Measurements from ENCODE around the gene HMCN1.

HMCN1 gene

DNA sequence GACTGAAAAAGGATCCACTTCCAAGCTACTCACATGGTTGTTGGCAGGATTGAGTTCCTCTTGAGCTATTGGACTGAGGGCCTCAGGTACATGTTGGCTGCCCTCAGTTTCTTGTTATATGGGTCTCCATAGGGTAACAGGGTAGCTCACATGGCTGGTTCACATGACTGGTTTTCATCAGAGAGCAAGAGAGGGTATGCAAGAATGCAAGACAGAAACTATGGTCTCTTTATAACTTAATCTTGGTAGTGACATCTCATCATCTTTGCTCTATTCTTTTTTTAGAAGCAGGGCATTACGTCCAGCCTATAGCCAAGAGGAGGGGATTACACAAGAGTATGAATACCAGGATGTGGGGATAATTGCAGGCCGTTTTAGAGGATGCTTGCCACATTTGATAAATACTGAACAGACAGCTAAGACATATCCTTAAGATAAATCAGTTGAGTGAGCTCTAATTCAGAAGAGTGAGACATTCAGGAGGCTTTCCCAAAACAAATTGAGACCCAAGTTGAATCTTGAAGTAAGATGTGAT, 100.2 kb downstream of the HMCN1 start:
- no peak overlapping the region for H3K27ac Mint-ChIP-seq
- H3K9me3 Mint-ChIP-seq = no peaks in the 10 kb centered on the region
- ATAC-seq (ENCODE audit: low read depth) = no peak
- H3K36me3 Mint-ChIP-seq = no peaks in the 10 kb centered on the region
- H3K4me3 Mint-ChIP-seq = no peak overlapping the region
- DNase-seq (ENCODE audit: low spot score in 2 of 2) = no peak
- H3K27me3 Mint-ChIP-seq = no peaks in the 10 kb centered on the region
- no peaks in the 10 kb centered on the region for H3K4me1 Mint-ChIP-seq

DNA sequence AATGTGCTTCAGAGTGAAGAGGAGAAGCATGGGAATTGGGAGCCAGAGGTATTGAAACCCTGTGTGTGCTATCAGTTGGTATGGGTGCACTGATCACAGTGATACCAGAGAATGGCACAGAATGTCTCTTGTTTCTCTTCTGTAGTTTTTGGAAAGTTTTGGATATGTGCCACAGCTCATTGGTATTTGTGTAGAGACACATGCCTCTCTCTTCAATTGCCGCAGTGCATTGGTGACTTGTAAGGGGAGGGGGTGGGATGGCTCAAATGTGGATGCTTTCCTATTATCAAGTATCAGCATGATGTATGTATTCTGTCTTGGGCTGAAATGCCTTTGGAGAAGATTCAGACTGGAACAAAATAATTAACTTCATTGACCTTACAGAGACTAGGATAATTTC, 101.0 kb downstream of the HMCN1 start:
- H3K27ac Mint-ChIP-seq = no peak overlapping the region
- no peaks in the 10 kb centered on the region for H3K36me3 Mint-ChIP-seq
- no peaks in the 10 kb centered on the region for H3K4me1 Mint-ChIP-seq
- no peaks in the 10 kb centered on the region for H3K9me3 Mint-ChIP-seq
- H3K4me3 Mint-ChIP-seq = no peak overlapping the region
- no peaks in the 10 kb centered on the region for H3K27me3 Mint-ChIP-seq
- no peak for DNase-seq (ENCODE audit: low spot score in 2 of 2)
- no peak for ATAC-seq (ENCODE audit: low read depth)

DNA sequence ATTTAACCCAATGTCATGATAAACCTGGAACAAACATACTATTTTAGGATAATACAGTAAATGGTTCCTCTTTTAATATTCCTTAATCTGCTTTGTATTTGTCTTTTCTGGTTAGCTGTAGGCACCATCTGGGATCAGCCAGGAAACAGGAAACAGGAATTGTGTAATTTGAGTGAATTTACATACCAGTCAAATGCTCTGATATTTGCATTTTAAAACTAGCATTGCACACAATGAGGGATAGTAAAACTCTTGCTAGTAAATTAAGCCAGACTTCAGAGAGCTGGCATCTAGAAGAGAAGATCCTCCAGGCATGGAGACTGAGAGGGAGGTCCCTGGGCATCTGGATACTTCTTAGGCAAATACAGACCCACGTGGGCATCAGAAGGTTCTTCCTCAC, 103.5 kb downstream of the HMCN1 start:
- H3K36me3 Mint-ChIP-seq = no peaks in the 10 kb centered on the region
- H3K9me3 Mint-ChIP-seq = no peaks in the 10 kb centered on the region
- H3K27me3 Mint-ChIP-seq = peaks cover 3% of the 10 kb centered on the region
- H3K4me3 Mint-ChIP-seq = no peak overlapping the region
- ATAC-seq (ENCODE audit: low read depth) (no peak), DNase-seq (ENCODE audit: low spot score in 2 of 2) (no peak)
- no peak overlapping the region for H3K27ac Mint-ChIP-seq
- no peaks in the 10 kb centered on the region for H3K4me1 Mint-ChIP-seq

DNA sequence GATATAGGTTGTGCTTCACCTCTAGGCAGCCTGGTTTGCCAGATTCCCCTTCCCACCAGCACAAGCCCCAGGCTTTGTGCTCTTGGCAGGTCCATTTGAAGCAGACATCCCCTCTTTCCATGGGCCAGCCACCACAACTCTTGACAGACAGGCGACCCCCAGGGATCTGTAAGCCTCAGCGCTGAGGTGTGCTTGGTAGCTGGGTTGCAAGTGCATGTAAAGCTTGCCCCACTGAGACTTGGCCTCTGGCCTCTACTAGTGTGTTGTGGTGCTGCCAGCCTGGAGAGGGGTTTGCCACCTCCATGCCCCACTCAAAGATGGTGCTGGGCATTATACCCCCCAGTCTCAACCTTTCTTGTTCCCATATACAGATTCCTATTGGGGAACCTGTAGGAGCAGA, 103.9 kb downstream of the HMCN1 start:
- peaks cover 3% of the 10 kb centered on the region for H3K27me3 Mint-ChIP-seq
- ATAC-seq (ENCODE audit: low read depth) = no peak
- H3K4me3 Mint-ChIP-seq = no peak overlapping the region
- no peaks in the 10 kb centered on the region for H3K4me1 Mint-ChIP-seq
- H3K27ac Mint-ChIP-seq = no peak overlapping the region
- DNase-seq (ENCODE audit: low spot score in 2 of 2) = no peak
- no peaks in the 10 kb centered on the region for H3K9me3 Mint-ChIP-seq
- H3K36me3 Mint-ChIP-seq = no peaks in the 10 kb centered on the region

DNA sequence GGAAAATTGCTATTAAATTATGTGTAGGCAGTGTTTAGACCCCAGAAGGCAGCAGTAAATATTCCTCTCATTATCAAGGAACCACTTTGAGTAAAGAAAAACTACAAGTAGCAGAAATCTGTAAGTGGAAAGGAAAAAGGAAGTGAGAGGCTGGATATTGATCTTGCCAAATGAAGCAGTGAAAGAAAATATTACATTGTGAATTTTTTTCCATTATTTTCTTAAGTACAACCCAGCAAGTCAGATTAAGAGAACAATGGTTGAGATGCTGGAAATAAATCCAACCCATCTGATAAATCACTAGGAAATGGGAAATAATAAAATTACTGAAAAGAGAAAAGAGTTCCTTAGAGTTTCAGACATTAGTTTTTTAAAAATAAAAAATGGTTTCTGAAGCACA, 106.7 kb downstream of the HMCN1 start:
- no peak overlapping the region for H3K27ac Mint-ChIP-seq
- H3K27me3 Mint-ChIP-seq = peaks cover 3% of the 10 kb centered on the region
- ATAC-seq (ENCODE audit: low read depth) = no peak
- no peak for DNase-seq (ENCODE audit: low spot score in 2 of 2)
- H3K4me1 Mint-ChIP-seq = no peaks in the 10 kb centered on the region
- H3K36me3 Mint-ChIP-seq = no peaks in the 10 kb centered on the region
- H3K4me3 Mint-ChIP-seq = no peak overlapping the region
- no peaks in the 10 kb centered on the region for H3K9me3 Mint-ChIP-seq

DNA sequence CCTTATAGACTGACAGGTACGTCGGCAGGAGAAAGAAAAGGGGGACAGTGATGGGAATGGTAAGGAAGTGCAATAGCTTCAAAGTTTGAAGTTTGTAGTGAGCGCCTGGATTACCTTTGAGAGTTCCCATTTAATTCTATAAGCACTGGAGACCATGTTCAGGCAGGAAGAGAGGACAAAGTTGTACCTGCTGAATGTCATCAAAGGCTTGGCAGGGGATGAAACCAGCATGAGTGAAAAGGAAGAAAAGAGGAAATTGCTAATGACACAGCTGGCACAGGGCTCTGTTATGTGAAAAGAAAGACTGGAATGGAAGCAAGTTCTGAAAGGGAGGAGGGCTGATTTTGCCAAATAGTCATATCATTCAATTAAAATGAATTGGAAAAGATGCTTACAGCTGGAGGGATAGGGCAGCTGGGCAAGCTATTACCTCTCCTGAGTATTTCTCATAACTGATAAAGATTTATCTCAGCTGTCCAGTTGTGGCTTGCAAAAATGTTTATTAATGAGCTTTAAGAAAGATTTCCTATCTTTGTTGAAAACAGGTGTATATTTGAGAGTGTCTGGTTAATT, 109.2 kb downstream of the HMCN1 start:
- Mint-ChIP-seq H3K4me3 (no peak overlapping the region), H3K9me3 (no peaks in the 10 kb centered on the region), H3K27me3 (peaks cover 3% of the 10 kb centered on the region), H3K27ac (no peak overlapping the region), H3K4me1 (no peaks in the 10 kb centered on the region), H3K36me3 (no peaks in the 10 kb centered on the region)
- no peak for DNase-seq (ENCODE audit: low spot score in 2 of 2)
- ATAC-seq (ENCODE audit: low read depth) = no peak

DNA sequence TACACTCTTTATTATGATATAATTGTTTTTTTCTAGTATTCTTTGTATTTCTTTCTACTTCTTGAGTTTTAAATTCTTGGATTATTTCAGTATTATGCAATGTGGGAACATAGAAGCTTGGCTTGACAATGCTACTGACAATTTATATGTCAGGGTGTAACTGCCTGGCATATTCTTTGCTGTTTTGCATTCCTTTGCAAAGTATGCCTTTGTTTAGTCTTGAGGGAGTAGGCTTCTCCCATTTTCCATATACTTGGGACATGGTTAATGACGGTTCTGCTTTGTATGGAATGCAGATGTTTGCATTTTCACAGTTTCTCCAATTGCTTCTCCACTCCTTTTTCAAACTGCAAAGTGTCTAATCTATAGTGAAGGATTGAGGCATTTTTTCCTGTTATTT, 109.8 kb downstream of the HMCN1 start:
- Mint-ChIP-seq H3K4me1 (no peaks in the 10 kb centered on the region), H3K36me3 (no peaks in the 10 kb centered on the region), H3K27ac (no peak overlapping the region), H3K9me3 (no peaks in the 10 kb centered on the region), H3K27me3 (peaks cover 3% of the 10 kb centered on the region), H3K4me3 (no peak overlapping the region)
- DNase-seq (ENCODE audit: low spot score in 2 of 2) (no peak), ATAC-seq (ENCODE audit: low read depth) (no peak)

DNA sequence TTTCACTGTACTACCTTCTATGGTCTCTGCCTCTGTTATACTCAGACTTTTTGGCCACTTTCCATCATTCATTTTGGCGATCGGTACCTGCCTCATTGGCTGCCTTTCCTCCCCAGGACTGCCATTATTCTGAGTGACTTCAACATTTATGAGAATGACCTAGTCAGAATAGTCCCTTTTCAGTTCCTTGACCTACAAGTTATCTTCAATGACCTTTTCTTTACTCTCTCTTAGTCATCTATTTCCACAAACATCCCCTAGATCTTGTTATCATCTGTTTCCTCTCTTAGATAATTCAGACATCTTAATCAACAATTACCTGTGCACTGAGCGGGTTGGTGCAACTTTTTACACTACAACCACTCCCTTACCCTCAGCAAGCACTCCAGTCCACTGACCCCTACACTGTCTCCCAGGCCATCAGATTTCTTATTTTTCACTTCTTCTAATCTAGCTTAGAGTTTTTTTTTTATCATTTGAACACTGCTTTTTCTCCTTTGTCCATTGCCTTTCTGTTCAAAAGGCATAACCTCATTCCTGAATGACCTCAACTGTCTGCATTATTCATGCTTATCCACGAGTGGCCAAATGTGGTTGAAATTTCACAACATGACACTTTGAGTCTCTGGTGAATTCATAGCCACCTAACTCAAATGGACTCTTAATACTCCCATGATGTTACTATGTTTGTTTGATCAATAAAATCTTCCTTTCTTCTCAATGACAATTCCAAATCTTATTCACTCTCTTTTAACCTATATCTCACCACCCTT, 112.7 kb downstream of the HMCN1 start:
- ATAC-seq (ENCODE audit: low read depth) (no peak), DNase-seq (ENCODE audit: low spot score in 2 of 2) (no peak)
- no peak overlapping the region for H3K27ac Mint-ChIP-seq
- no peaks in the 10 kb centered on the region for H3K36me3 Mint-ChIP-seq
- H3K27me3 Mint-ChIP-seq = peaks cover 2% of the 10 kb centered on the region
- no peaks in the 10 kb centered on the region for H3K4me1 Mint-ChIP-seq
- no peak overlapping the region for H3K4me3 Mint-ChIP-seq
- H3K9me3 Mint-ChIP-seq = no peaks in the 10 kb centered on the region

DNA sequence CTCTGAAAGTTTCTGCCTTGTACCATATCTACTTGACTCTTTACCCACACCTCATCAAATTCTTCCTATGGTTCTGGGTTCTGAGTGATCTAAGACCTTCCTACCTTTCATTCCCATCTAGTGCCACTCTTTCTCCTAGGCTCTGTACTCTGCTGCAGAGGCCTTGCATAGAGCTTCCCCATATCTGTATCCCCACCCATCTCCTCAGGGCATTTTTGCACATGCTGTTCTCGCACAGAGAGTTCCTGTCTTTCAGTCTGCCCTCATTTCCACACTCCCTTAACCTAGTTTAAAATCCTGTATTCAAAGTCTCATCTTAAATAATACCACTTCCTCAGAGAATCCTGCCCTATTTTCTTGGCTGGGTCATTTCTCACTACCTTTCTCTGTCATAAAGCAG, 114.8 kb downstream of the HMCN1 start:
- Mint-ChIP-seq H3K4me1 (no peaks in the 10 kb centered on the region), H3K27me3 (no peaks in the 10 kb centered on the region), H3K27ac (no peak overlapping the region), H3K36me3 (no peaks in the 10 kb centered on the region), H3K9me3 (no peaks in the 10 kb centered on the region), H3K4me3 (no peak overlapping the region)
- DNase-seq (ENCODE audit: low spot score in 2 of 2) = no peak
- no peak for ATAC-seq (ENCODE audit: low read depth)

DNA sequence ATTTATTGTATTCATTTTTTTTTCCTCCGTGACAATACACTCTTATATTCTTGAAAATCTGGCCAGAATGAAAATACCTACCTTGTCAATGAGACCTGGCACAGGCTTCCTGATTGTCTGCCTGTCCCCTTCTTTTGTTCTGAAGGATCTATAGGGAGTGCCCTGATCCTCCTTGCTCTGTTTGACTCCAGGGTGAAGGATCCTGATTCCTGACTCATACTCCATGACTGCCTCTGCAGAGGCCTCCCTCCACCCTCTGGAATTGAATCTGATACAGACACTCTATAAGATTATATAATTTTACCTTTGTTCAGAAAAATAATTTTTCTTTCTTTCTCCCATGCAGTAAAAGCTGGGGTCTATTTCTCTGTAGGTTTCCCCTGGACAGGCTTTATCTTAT, 116.2 kb downstream of the HMCN1 start:
- no peak overlapping the region for H3K4me3 Mint-ChIP-seq
- no peaks in the 10 kb centered on the region for H3K36me3 Mint-ChIP-seq
- no peak for DNase-seq (ENCODE audit: low spot score in 2 of 2)
- H3K9me3 Mint-ChIP-seq = no peaks in the 10 kb centered on the region
- peaks cover 2% of the 10 kb centered on the region for H3K27me3 Mint-ChIP-seq
- H3K27ac Mint-ChIP-seq = no peak overlapping the region
- ATAC-seq (ENCODE audit: low read depth) = no peak
- H3K4me1 Mint-ChIP-seq = no peaks in the 10 kb centered on the region

DNA sequence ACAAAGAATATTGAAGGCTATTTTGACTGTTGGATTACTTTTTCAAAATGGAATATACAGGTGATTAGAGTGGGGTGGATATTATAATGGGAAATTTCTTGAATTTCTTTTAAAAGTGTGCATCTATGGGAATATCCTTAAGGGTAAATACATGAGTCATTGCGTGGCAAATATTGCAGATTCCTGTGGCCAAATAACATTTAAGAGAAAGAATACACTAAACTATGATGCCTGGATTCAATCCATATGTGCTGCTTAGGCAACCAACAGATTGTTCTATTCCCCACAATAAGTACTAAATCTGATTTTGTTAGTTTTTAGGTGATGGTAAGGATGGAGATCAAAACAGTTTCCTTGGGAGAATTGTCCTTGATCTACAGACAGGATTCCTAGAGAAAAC, 119.5 kb downstream of the HMCN1 start:
- Mint-ChIP-seq H3K4me1 (peaks cover 1% of the 10 kb centered on the region), H3K9me3 (no peaks in the 10 kb centered on the region), H3K27ac (no peak overlapping the region), H3K36me3 (no peaks in the 10 kb centered on the region), H3K27me3 (peaks cover 2% of the 10 kb centered on the region), H3K4me3 (no peak overlapping the region)
- DNase-seq (ENCODE audit: low spot score in 2 of 2) = no peak
- ATAC-seq (ENCODE audit: low read depth) = no peak

DNA sequence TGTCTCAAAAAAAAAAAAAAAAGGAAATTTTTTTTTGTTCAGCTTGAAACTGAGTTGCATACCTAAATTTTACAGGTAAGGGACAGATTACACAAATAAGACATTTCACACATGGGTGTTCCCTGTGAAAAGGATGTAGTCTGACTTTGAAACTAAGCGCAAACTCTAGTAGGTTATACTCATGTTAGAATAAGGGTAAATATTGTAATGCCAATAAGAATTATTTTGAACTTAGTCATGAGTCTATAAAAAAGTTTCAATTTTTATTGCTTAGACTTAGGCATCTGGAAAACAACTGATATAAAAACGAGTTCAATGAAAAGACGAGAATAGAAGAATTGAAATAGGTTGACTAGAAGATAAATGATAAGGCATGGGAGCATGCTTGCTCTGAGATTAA, 122.3 kb downstream of the HMCN1 start:
- Mint-ChIP-seq H3K27me3 (peaks cover 2% of the 10 kb centered on the region), H3K36me3 (no peaks in the 10 kb centered on the region), H3K9me3 (no peaks in the 10 kb centered on the region), H3K4me3 (no peak overlapping the region), H3K27ac (no peak overlapping the region), H3K4me1 (peaks cover 2% of the 10 kb centered on the region)
- ATAC-seq (ENCODE audit: low read depth) = no peak
- DNase-seq (ENCODE audit: low spot score in 2 of 2) = no peak

DNA sequence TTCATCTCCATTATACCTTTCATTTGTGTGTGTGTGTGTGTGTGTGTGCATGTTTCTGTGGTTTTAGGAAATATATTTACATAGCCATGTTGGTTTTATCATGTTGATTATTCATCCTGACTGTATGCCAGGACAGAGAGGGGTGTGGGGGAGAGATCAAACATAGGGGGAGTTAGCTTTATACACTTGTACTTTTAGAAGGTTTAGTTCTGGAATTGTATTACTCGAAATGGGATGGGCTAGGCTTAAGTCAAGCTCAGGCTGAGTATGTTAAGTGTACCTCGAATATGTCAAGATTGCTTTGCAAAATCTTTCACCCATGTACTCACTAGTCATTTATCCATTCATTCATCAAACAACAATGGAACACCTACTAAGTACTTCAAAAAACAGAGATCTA, 123.3 kb downstream of the HMCN1 start:
- no peak for DNase-seq (ENCODE audit: low spot score in 2 of 2)
- no peak overlapping the region for H3K4me3 Mint-ChIP-seq
- H3K36me3 Mint-ChIP-seq = no peaks in the 10 kb centered on the region
- ATAC-seq (ENCODE audit: low read depth) = no peak
- H3K27me3 Mint-ChIP-seq = peaks cover 2% of the 10 kb centered on the region
- H3K27ac Mint-ChIP-seq = no peak overlapping the region
- H3K4me1 Mint-ChIP-seq = peaks cover 2% of the 10 kb centered on the region
- H3K9me3 Mint-ChIP-seq = no peaks in the 10 kb centered on the region

DNA sequence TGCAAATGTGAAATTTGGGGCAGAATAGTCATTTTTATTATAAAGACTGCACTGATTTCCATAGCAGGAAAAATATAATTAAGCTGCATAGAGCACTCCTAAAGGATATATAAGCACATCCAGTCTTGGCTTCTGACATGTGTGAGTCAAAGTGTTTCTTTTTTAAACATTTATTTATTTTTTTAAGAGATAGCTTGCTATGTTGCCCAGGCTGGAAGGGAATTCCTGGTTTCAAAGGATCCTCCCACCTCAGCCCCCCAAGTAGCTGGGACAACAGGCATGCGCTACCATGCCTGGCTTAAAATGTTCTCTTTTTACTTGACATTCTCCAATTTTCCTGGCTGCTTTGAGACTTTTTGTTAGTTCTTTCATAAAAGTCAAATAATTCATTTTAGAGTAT, 126.1 kb downstream of the HMCN1 start:
- no peak for ATAC-seq (ENCODE audit: low read depth)
- DNase-seq (ENCODE audit: low spot score in 2 of 2) = no peak
- no peaks in the 10 kb centered on the region for H3K9me3 Mint-ChIP-seq
- H3K27me3 Mint-ChIP-seq = no peaks in the 10 kb centered on the region
- H3K4me1 Mint-ChIP-seq = peaks cover 2% of the 10 kb centered on the region
- no peaks in the 10 kb centered on the region for H3K36me3 Mint-ChIP-seq
- H3K4me3 Mint-ChIP-seq = no peak overlapping the region
- no peak overlapping the region for H3K27ac Mint-ChIP-seq

DNA sequence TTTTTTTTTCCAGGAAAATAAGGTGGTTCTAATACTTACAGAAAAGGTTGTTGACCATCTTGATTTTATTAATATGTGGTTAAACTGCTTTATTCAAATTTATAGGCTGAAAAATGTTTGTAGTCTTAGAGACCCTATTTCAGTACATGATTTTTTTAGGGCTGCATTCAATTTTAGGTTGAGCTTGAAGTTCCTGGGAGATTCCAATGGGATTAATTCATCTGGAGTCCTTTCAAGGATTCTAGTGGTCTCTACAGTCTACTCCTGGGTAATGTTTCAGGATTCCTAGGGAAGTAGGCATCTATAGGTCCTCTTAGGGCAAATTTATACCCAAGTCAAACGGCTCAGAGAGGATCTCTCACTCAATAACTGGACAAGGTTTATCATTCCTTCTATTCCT, 126.7 kb downstream of the HMCN1 start:
- Mint-ChIP-seq H3K4me1 (peaks cover 2% of the 10 kb centered on the region), H3K4me3 (no peak overlapping the region), H3K9me3 (no peaks in the 10 kb centered on the region), H3K36me3 (no peaks in the 10 kb centered on the region), H3K27me3 (no peaks in the 10 kb centered on the region), H3K27ac (no peak overlapping the region)
- DNase-seq (ENCODE audit: low spot score in 2 of 2) (no peak), ATAC-seq (ENCODE audit: low read depth) (no peak)
